ENCODE results near the gene QKI.

QKI gene

DNA sequence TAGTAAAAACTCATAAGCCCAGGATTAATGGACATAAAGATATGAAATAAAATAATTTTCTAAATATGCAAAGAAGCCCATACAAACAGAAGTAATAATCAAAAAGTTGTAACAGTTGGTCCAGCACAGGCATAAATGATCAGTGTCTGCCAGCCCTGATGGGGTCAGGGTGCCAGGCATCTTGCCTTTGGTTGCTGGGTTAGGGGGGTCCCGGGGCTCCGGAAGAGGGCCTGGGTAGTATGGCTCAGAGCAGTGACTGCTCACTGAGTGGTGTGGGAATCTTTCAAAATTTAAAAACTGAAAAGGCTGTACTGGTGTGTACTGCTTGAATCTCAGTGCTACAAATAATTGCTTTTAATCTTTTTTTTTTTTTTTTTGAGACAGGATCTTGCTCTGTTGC lies 7.7 kb upstream of the QKI start:
- TF ChIP-seq EZH2 (optimal IDR thresholded peaks at IDR 0.05; ENCODE audit: low read depth, low read length) (no peak), EZH2phosphoT487 (IDR thresholded peaks at IDR 0.05; ENCODE audit: low read length) (no peak)
- TF ChIP-seq, protein P1, sequence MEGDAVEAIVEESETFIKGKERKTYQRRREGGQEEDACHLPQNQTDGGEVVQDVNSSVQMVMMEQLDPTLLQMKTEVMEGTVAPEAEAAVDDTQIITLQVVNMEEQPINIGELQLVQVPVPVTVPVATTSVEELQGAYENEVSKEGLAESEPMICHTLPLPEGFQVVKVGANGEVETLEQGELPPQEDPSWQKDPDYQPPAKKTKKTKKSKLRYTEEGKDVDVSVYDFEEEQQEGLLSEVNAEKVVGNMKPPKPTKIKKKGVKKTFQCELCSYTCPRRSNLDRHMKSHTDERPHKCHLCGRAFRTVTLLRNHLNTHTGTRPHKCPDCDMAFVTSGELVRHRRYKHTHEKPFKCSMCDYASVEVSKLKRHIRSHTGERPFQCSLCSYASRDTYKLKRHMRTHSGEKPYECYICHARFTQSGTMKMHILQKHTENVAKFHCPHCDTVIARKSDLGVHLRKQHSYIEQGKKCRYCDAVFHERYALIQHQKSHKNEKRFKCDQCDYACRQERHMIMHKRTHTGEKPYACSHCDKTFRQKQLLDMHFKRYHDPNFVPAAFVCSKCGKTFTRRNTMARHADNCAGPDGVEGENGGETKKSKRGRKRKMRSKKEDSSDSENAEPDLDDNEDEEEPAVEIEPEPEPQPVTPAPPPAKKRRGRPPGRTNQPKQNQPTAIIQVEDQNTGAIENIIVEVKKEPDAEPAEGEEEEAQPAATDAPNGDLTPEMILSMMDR (IDR thresholded peaks at IDR 0.05; ENCODE audit: low read length) = no peak
- Histone ChIP-seq H3K9me2 (replicated peaks; ENCODE audit: insufficient read depth, low read length) (no peaks in the 10 kb centered on the region), H3K4me2 (ENCODE audit: low read depth, low read length) (peak overlapping the region; percentile 67; the same call in 1 of the 2 replicates), H3F3A (ENCODE audit: insufficient read depth, low read length) (no peaks in the 10 kb centered on the region), H3K27me3 (replicated peaks; ENCODE audit: insufficient read depth, low read length) (no peaks in the 10 kb centered on the region), H3K9me3 (replicated peaks; ENCODE audit: insufficient read depth, low read length) (no peaks in the 10 kb centered on the region), H3K9ac (ENCODE audit: low read length) (no peak overlapping the region), H2AFZ (ENCODE audit: low read length) (no peak overlapping the region), H3K79me2 (ENCODE audit: low read length) (no peaks in the 10 kb centered on the region), H3K4me1 (ENCODE audit: low read length) (no peaks in the 10 kb centered on the region), H3K4me3 (ENCODE audit: low read length) (no peak overlapping the region; the same call in 1 of the 2 replicates), H3K36me3 (replicated peaks; ENCODE audit: insufficient read depth, low read length) (no peaks in the 10 kb centered on the region), H4K20me1 (ENCODE audit: insufficient read depth, low read length) (no peaks in the 10 kb centered on the region), H3K27ac (ENCODE audit: low read length) (peak overlapping the region; percentile 64; the same call in 1 of the 2 replicates)
- DNase-seq = no peak

DNA sequence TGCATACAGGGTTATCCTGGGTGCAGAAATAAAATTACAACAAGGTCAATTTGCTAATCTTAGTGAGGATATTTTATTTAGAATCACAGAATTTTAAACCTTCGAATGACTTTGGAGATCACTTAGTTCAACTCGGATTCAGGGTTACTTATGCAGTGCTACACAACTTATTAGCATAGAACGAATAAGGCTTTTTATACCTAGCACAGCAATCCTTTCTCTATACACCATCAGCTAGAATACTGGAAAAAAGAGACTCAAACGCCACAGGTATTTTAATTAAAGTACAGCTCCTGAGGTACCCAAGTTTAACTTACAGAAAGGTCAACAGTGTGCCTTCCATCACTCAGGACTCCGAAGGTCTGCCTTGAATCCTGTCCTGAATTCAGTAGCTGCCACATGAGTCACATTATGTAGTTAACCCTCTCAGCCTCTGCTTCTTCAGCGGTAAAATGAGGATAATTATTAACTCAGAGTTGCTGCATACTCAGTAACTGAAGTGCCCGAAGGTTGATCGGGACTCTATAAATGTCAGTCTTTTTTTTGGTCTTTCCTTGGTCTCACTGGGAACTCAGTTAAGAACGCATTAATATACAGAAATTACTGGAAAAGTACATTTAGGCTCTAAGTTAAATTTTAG lies 6.0 kb upstream of the QKI start:
- Histone ChIP-seq H3K27ac (ENCODE audit: low read length) (no peak overlapping the region), H3K9me3 (replicated peaks; ENCODE audit: insufficient read depth, low read length) (no peaks in the 10 kb centered on the region), H3K4me1 (ENCODE audit: low read length) (no peaks in the 10 kb centered on the region), H4K20me1 (ENCODE audit: insufficient read depth, low read length) (no peaks in the 10 kb centered on the region), H3K9me2 (replicated peaks; ENCODE audit: insufficient read depth, low read length) (no peaks in the 10 kb centered on the region), H3F3A (ENCODE audit: insufficient read depth, low read length) (no peaks in the 10 kb centered on the region), H3K9ac (ENCODE audit: low read length) (no peak overlapping the region), H3K4me3 (ENCODE audit: low read length) (no peak overlapping the region), H3K79me2 (ENCODE audit: low read length) (no peaks in the 10 kb centered on the region), H3K36me3 (replicated peaks; ENCODE audit: insufficient read depth, low read length) (no peaks in the 10 kb centered on the region), H3K27me3 (replicated peaks; ENCODE audit: insufficient read depth, low read length) (no peaks in the 10 kb centered on the region), H3K4me2 (ENCODE audit: low read depth, low read length) (no peak overlapping the region), H2AFZ (ENCODE audit: low read length) (no peak overlapping the region)
- TF ChIP-seq EZH2 (optimal IDR thresholded peaks at IDR 0.05; ENCODE audit: low read depth, low read length) (no peak), EZH2phosphoT487 (IDR thresholded peaks at IDR 0.05; ENCODE audit: low read length) (no peak)
- TF ChIP-seq, protein P1 (IDR thresholded peaks at IDR 0.05; ENCODE audit: low read length) = no peak
- DNase-seq = no peak

DNA sequence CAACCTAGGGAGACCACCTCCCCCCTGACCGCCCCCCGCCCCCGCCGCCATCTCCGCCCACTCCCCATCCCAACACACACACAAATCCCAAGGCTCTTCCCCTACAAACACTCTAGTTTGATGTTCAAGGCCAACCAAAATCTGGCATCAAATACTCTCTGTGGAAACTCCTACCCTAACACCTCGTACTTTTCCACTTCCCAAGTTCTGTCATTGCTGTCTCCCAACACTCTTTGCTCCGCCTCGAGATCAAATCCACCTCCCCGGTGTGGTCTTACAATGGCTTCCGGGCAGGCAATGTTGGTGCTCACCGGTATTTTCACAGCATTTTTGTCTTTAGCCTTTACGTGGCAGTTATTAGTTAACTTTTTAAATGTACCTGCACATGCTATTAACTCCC lies 4.8 kb upstream of the QKI start:
- DNase-seq = no peak
- H3K4me3 ChIP-seq (ENCODE audit: low read length) = no peak overlapping the region
- no peak overlapping the region for H2AFZ ChIP-seq (ENCODE audit: low read length)
- H3K27ac ChIP-seq (ENCODE audit: low read length) = no peak overlapping the region
- no peaks in the 10 kb centered on the region for H3K79me2 ChIP-seq (ENCODE audit: low read length)
- no peaks in the 10 kb centered on the region for H3K9me2 ChIP-seq (replicated peaks; ENCODE audit: insufficient read depth, low read length)
- no peaks in the 10 kb centered on the region for H3K9me3 ChIP-seq (replicated peaks; ENCODE audit: insufficient read depth, low read length)
- H3K36me3 ChIP-seq (replicated peaks; ENCODE audit: insufficient read depth, low read length) = no peaks in the 10 kb centered on the region
- H3K9ac ChIP-seq (ENCODE audit: low read length) = no peak overlapping the region
- TF ChIP-seq, protein P1 (IDR thresholded peaks at IDR 0.05; ENCODE audit: low read length) = no peak
- TF ChIP-seq EZH2phosphoT487 (IDR thresholded peaks at IDR 0.05; ENCODE audit: low read length) (no peak), EZH2 (optimal IDR thresholded peaks at IDR 0.05; ENCODE audit: low read depth, low read length) (no peak)
- H4K20me1 ChIP-seq (ENCODE audit: insufficient read depth, low read length) = no peaks in the 10 kb centered on the region
- H3K27me3 ChIP-seq (replicated peaks; ENCODE audit: insufficient read depth, low read length) = no peaks in the 10 kb centered on the region
- no peak overlapping the region for H3K4me2 ChIP-seq (ENCODE audit: low read depth, low read length)
- H3F3A ChIP-seq (ENCODE audit: insufficient read depth, low read length) = no peaks in the 10 kb centered on the region
- no peaks in the 10 kb centered on the region for H3K4me1 ChIP-seq (ENCODE audit: low read length)

Data from MM.1S (cell line).